GM12873 (cell line): ENCODE data around the gene MAD1L1.

Experiments
- TF ChIP-seq, protein P1 (sequence below): IDR thresholded peaks from 2 replicates; pipeline ENCODE4 v1.5.1; 2012; ENCODE audit warnings: low read depth, mild to moderate bottlenecking, moderate library complexity, low read length, control low read depth; ENCODE audit not compliant: insufficient read depth; ENCODE audit errors: missing control alignments

Gene MAD1L1

DNA sequence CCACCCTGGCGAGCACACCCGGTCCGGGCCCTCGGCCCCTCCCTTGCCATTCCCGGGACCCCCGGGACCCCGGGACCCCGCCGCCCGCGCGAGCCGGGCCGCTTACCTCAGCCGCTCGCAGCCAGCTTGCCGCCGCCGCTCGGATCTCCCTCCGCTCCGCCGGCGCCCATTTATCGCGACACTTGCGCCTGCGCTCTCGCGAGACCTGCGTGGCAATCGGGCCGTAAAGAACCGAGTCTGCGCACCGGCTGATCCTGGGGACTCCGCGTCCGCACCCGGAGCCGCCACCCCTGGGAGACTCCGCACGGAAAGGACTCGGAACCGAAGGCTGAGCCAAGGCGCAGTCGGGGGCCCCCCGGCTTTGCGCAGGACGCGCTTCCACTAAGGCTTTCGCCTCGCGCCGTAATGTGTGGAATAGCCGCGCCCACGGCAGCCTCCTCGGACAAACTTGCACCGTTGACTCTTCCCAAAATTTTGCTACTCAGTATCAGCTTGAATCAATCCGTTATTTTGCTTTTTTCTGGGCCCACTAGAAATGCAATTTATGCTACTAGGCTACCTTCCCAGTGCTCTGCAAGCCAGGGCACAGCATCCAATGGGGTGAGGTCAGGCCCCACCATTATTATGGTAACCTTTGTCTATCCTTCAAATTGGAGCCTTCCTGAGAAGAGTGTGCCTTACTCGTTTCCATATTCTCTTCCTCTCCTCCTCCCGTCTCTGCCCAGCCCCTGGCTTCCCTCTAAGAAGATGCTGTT lies at the start of gene MAD1L1:
Gene MAD1L1, minus strand, starts transcription at position 180 of the 755 bp plus-strand sequence. CDS start 2,812 bp downstream, outside the sequence.
- TF ChIP-seq, protein P1, sequence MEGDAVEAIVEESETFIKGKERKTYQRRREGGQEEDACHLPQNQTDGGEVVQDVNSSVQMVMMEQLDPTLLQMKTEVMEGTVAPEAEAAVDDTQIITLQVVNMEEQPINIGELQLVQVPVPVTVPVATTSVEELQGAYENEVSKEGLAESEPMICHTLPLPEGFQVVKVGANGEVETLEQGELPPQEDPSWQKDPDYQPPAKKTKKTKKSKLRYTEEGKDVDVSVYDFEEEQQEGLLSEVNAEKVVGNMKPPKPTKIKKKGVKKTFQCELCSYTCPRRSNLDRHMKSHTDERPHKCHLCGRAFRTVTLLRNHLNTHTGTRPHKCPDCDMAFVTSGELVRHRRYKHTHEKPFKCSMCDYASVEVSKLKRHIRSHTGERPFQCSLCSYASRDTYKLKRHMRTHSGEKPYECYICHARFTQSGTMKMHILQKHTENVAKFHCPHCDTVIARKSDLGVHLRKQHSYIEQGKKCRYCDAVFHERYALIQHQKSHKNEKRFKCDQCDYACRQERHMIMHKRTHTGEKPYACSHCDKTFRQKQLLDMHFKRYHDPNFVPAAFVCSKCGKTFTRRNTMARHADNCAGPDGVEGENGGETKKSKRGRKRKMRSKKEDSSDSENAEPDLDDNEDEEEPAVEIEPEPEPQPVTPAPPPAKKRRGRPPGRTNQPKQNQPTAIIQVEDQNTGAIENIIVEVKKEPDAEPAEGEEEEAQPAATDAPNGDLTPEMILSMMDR = no peak

DNA sequence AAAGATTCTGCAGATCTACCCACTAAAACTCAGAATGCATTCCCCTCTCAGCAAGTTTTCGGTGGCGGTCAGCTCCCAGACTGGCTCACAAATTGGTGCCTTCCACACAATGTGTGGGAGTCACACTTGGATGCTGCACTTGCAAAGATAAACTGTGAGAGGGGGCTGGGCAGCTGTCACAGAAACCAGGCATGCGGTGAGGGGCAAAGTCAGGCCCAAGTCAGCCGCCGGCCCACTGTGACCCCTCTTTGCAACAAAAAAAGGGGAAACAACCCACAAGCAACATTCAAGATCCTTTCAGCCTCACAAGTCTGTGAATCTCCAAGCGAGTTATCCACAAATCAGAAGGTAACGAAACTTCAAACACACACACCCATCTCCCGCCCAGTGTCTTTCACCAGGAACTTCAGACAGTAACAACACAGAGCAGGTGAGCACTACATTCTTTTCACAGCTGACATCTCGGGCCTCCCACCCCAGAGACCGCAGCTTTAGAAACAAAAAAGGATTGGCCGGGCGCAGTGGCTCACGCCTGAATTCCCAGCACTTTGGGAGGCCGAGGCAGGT lies 49.5 kb upstream of the MAD1L1 start:
- TF ChIP-seq, protein P1 = no peak

DNA sequence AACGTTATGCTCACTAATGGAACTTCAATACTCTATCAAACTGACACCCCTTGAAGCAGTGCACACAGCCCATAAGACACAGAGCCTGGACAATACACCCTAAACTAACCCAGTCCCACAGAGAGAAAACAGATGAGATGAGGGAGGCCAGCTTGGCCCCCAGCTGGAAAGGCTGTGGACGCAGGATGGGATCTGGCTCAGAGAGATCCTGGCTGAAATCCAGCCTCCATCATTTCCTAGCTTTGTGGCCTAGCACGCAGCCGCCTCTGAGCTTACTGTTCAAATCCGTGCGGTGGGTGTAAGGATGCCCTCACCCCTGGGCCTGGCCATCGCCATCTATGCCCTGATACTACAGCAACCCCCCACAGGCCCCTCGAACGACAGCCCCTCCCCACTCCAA lies 48.8 kb upstream of the MAD1L1 start:
- TF ChIP-seq, protein P1 = no peak

DNA sequence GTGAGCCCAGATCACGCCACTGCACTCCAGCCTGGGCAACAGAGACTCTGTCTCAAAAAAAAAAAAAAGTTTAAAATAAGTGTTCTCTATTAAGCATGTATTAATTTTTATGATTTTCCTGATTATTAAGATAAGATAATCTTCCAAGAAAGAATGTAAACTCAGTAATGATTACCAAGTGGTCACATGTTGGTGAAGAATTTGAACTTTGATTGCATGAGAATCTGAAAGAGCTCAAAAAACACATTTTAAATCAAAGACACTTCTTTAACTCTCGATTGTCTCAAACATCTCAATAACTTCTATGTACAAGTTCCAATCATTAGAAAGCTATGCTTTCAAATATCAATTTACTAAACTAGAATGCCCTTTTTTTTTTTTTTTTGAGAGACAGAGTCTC lies 47.7 kb upstream of the MAD1L1 start:
- TF ChIP-seq, protein P1 = no peak

DNA sequence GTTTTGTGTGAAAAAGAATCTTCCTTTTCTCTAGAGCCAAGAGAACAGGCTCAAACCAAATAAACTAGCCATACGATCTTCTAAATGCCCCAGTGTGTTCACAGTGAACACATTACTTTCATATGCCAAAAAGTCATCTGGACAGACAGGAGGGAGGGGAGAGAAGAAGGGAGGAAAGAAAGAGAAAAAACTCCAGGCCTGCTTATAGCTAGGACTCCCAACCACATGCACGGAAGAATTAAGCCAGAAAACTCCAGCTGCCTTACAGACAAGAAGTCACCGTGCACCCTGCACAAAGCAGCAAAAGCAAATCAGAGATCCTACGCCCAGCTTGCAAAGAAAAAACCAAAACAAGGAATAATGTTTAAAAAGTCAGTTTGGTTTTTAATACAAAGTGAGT lies 47.2 kb upstream of the MAD1L1 start:
- TF ChIP-seq, protein P1 = no peak

DNA sequence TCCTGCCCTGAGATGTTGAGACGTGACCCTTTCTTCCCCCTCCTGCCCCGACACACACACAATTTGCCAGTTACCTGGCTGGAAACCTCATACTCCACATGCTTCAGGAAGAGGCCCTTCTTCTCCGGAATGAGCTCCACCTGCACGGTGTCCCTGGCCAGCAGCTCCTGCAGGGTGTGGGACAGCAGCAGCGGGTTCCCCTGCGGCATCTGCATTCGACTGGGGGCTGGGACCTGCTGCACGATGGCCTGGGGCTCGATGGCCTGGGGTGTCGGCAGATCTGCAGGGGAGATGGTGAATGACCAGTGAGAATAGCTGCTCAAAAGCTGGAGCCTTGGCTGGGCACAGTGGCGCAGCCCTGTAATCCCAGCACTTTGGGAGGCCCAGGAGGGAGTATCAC lies 45.3 kb upstream of the MAD1L1 start:
- TF ChIP-seq, protein P1 = no peak

GRCh38 chr7:2276107-2276506 lies 43.4 kb upstream of the MAD1L1 start:
- TF ChIP-seq, protein P1 = no peak
